ENCODE results near the gene SENP2. TPM values are rescaled to one million over a fixed set of nuclear protein-coding genes. Genes with fewer than 3 reads are reported as not detected.

SENP2 gene
- polyA plus RNA-seq, 1 experiment = 28.1 TPM

- no peak for DNase-seq (ENCODE audit: low read depth, low spot score)
Observed at GRCh38 chr3:185646382-185647133, 60.5 kb downstream of the SENP2 start.

GRCh38 chr3:185647134-185647879, 61.2 kb downstream of the SENP2 start:
- H3K4me3 ChIP-seq (ENCODE audit: low read depth, low read length) = no peak overlapping the region
- no peaks in the 10 kb centered on the region for H3K27me3 ChIP-seq (ENCODE audit: control insufficient read depth, insufficient read depth, low read length)
- no peak overlapping the region for H3K27ac ChIP-seq (ENCODE audit: low read depth, low read length)
- DNase-seq (ENCODE audit: low read depth, low spot score) = no peak
- CTCF ChIA-PET = interaction anchor here (1.1 to 2.6 kb wide), 3 partner anchors 13 to 296 kb away, joined by 4 to 13 read pairs (median 7); no protein-coding TSS in a partner anchor
- no peaks in the 10 kb centered on the region for H3K9me3 ChIP-seq (ENCODE audit: control insufficient read depth, insufficient read depth, low read length)
- POLR2A ChIA-PET = no interaction called here
- no peak for TF ChIP-seq CTCF (IDR thresholded peaks at IDR 0.05; ENCODE audit: low read depth, low read length)

More at GRCh38 chr3:185646382-185647133, 60.5 kb downstream of the SENP2 start:
- H3K4me3 ChIP-seq (ENCODE audit: low read depth, low read length) = no peak overlapping the region
- no peak for TF ChIP-seq CTCF (IDR thresholded peaks at IDR 0.05; ENCODE audit: low read depth, low read length)
- POLR2A ChIA-PET = no interaction called here
- H3K9me3 ChIP-seq (ENCODE audit: control insufficient read depth, insufficient read depth, low read length) = no peaks in the 10 kb centered on the region
- H3K27ac ChIP-seq (ENCODE audit: low read depth, low read length) = no peak overlapping the region
- no peaks in the 10 kb centered on the region for H3K27me3 ChIP-seq (ENCODE audit: control insufficient read depth, insufficient read depth, low read length)
- CTCF ChIA-PET = interaction anchor here (1.1 kb wide), 1 partner anchor 14 kb away, joined by 4 read pairs; no protein-coding TSS in a partner anchor

GRCh38 chr3:185647880-185648210, 61.8 kb downstream of the SENP2 start:
- ChIA-PET POLR2A (interaction anchor here (0.7 kb wide), 1 partner anchor 804 kb away, joined by 3 read pairs; no protein-coding TSS in a partner anchor), CTCF (interaction anchor here (1.4 to 2.6 kb wide), 2 partner anchors 13 to 296 kb away, joined by 7 to 13 read pairs; no protein-coding TSS in a partner anchor)
- Histone ChIP-seq H3K4me3 (ENCODE audit: low read depth, low read length) (no peak overlapping the region), H3K27me3 (ENCODE audit: control insufficient read depth, insufficient read depth, low read length) (no peaks in the 10 kb centered on the region), H3K27ac (ENCODE audit: low read depth, low read length) (no peak overlapping the region), H3K9me3 (ENCODE audit: control insufficient read depth, insufficient read depth, low read length) (no peaks in the 10 kb centered on the region)
- no peak for TF ChIP-seq CTCF (IDR thresholded peaks at IDR 0.05; ENCODE audit: low read depth, low read length)
- DNase-seq (ENCODE audit: low read depth, low spot score) = no peak

- ChIA-PET POLR2A (interaction anchor here (0.7 kb wide), 1 partner anchor 805 kb away, joined by 3 read pairs; no protein-coding TSS in a partner anchor), CTCF (interaction anchor here (1.4 to 2.6 kb wide), 2 partner anchors 12 to 295 kb away, joined by 7 to 13 read pairs; no protein-coding TSS in a partner anchor)
- no peak for TF ChIP-seq CTCF (IDR thresholded peaks at IDR 0.05; ENCODE audit: low read depth, low read length)
- no peak overlapping the region for H3K27ac ChIP-seq (ENCODE audit: low read depth, low read length)
- no peak overlapping the region for H3K4me3 ChIP-seq (ENCODE audit: low read depth, low read length)
- no peaks in the 10 kb centered on the region for H3K27me3 ChIP-seq (ENCODE audit: control insufficient read depth, insufficient read depth, low read length)
- no peaks in the 10 kb centered on the region for H3K9me3 ChIP-seq (ENCODE audit: control insufficient read depth, insufficient read depth, low read length)
- no peak for DNase-seq (ENCODE audit: low read depth, low spot score)
Observed at GRCh38 chr3:185648396-185648795, 62.3 kb downstream of the SENP2 start.

Measured in AG04450 (cell line).